Measurements from ENCODE around the gene GLI2.

Gene GLI2

DNA sequence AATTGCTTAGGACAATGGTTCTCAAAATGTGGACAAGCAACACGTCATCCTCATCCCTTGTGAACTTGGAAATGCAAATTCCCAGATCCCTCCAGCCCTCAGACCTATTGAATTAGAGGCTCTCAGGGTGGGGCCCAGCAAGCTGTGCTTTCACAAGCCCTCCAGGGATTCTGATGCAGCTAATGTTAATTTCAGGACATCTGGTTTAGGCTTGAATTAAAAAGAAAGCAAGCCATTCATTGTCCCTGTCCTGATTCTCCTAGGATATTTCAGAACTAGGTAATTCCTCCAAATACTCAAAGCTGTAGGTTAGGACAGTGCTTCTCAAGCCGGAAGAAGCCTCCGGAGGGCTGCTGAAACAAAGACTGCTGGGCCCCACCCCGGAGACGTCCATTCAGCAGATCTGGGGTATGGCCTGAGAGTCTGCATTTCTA is 26.0 kb upstream of the GLI2 start:
- H3K27ac ChIP-seq (ENCODE audit: low read depth, low read length), result no peak overlapping the region
- H3K4me1 ChIP-seq (ENCODE audit: control insufficient read depth in 5 of 5, insufficient read depth in 5 of 5, low read length in 5 of 5), result peaks cover 0 to 2% (median 0%) of the 10 kb centered on the region in 5 donors
- H3K36me3 ChIP-seq (ENCODE audit: control insufficient read depth in 5 of 5, insufficient read depth in 5 of 5, low read length in 5 of 5), result no peaks in the 10 kb centered on the region
- H3K9me3 ChIP-seq (ENCODE audit: control insufficient read depth in 5 of 5, low read length in 5 of 5), result peaks cover 0 to 2% (median 0%) of the 10 kb centered on the region in 5 donors
- H3K9ac ChIP-seq (ENCODE audit: low read length in 5 of 5), result no peak overlapping the region
- no peak overlapping the region for H3K4me3 ChIP-seq (ENCODE audit: low read depth in 1 of 5, low read length in 5 of 5)
- H3K27me3 ChIP-seq (ENCODE audit: control insufficient read depth in 5 of 5, insufficient read depth in 4 of 5, low read length in 5 of 5), result peaks cover 7 to 25% (median 15%) of the 10 kb centered on the region in 5 donors

DNA sequence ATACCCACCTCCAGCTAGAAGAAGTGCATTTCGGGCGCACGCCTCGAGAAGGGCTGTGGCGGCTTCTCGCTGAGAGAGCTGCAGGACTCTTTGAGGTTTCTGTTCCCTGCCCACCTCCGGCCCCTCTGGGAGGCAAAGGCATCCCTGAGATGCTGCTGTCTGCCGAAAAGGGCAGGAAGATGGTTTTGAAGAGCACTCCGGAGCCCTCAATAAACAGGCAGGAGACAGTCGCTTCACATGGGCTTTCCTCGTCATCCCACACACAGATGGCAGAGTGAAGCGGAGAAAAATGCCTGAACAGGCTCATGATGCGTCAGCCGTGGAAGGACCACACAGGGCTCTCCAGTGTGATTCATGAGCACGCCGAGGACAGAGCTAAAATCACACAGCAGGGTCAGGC is 25.4 kb upstream of the GLI2 start:
- no peak overlapping the region for H3K27ac ChIP-seq (ENCODE audit: low read depth, low read length)
- no peak overlapping the region for H3K4me3 ChIP-seq (ENCODE audit: low read depth in 1 of 5, low read length in 5 of 5)
- H3K27me3 ChIP-seq (ENCODE audit: control insufficient read depth in 5 of 5, insufficient read depth in 4 of 5, low read length in 5 of 5), result peaks cover 7 to 24% (median 15%) of the 10 kb centered on the region in 5 donors

DNA sequence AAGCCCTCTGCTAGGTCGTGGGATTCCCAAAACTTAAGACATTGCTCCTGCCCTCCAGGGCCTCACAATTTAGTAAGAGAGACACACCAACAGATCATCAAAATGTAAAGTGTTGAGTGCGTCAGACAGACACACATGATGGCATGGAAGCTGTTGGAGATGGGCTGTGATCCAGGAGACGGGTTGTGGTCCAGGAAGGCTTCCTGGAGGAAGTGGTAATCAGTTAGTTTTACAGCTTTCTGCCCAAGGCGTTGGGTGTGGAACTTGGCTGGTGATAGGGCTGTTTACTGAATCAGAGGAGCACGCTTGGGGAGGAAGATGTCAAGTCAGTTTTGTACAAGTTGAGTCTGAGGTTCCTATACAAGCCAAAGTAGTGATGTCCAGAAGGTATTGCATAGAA is 24.0 kb upstream of the GLI2 start:
- Histone ChIP-seq H3K4me3 (ENCODE audit: low read depth in 1 of 5, low read length in 5 of 5) (no peak overlapping the region), H3K36me3 (ENCODE audit: control insufficient read depth in 5 of 5, insufficient read depth in 5 of 5, low read length in 5 of 5) (no peaks in the 10 kb centered on the region), H3K4me1 (ENCODE audit: control insufficient read depth in 5 of 5, insufficient read depth in 5 of 5, low read length in 5 of 5) (peaks cover 0 to 2% (median 0%) of the 10 kb centered on the region in 5 donors), H3K27me3 (ENCODE audit: control insufficient read depth in 5 of 5, insufficient read depth in 4 of 5, low read length in 5 of 5) (peaks cover 3 to 29% (median 15%) of the 10 kb centered on the region in 5 donors), H3K27ac (ENCODE audit: low read depth, low read length) (no peak overlapping the region), H3K9me3 (ENCODE audit: control insufficient read depth in 5 of 5, low read length in 5 of 5) (peaks cover 0 to 2% (median 0%) of the 10 kb centered on the region in 5 donors), H3K9ac (ENCODE audit: low read length in 5 of 5) (no peak overlapping the region)

More for the DNA sequence above, 25.4 kb upstream of the GLI2 start:
- Histone ChIP-seq H3K36me3 (ENCODE audit: control insufficient read depth in 5 of 5, insufficient read depth in 5 of 5, low read length in 5 of 5) (no peaks in the 10 kb centered on the region), H3K4me1 (ENCODE audit: control insufficient read depth in 5 of 5, insufficient read depth in 5 of 5, low read length in 5 of 5) (peaks cover 0 to 2% (median 0%) of the 10 kb centered on the region in 5 donors), H3K9me3 (ENCODE audit: control insufficient read depth in 5 of 5, low read length in 5 of 5) (peaks cover 0 to 2% (median 0%) of the 10 kb centered on the region in 5 donors), H3K9ac (ENCODE audit: low read length in 5 of 5) (no peak overlapping the region)

DNA sequence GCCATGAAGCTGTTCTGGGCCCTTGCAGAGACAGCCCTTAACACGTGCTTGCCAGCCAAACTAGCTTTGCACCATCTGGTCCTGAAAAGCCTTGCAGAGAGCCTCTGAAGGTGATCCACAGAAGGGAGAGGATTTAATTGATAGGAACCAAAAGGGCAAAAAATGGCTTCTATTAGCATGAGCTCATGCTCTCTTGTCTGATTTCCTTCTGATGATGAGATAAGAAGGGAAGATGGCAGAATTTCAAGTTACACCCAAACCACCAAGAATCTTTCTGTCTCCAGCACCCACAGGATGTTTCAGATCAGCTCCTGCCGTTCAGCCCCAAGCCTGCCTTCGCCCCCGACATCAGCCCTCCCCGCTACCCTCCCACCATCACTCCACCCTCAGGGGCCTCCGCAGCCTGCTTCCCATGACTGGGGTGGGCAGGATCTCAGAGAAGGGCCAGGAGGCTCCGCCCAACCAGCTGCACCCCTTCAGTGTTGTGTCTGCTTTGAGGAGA is 23.4 kb upstream of the GLI2 start:
- peaks cover 3 to 29% (median 15%) of the 10 kb centered on the region in 5 donors for H3K27me3 ChIP-seq (ENCODE audit: control insufficient read depth in 5 of 5, insufficient read depth in 4 of 5, low read length in 5 of 5)

DNA sequence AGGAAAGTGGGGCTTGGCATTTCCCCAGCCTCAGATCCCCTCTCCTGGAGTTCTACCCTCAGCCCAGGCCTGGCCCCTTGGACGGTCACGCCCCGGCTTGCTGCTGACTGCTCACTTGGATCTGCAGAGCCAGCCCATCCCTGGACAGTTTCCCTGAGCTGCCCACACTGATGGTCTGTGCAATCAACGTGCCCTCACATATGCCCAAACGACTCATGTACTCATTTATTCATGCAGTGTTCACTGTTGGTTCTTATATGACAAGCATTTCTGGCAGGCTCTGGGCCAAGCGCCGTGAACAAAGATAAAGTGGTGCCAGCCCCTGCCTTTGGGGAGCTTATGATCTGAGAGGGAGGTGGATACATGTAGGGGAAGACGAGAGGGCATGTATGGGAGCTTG is 20.3 kb upstream of the GLI2 start:
- no peaks in the 10 kb centered on the region for H3K36me3 ChIP-seq (ENCODE audit: control insufficient read depth in 5 of 5, insufficient read depth in 5 of 5, low read length in 5 of 5)
- peaks cover 3 to 26% (median 10%) of the 10 kb centered on the region in 5 donors for H3K27me3 ChIP-seq (ENCODE audit: control insufficient read depth in 5 of 5, insufficient read depth in 4 of 5, low read length in 5 of 5)
- peaks cover 0 to 2% (median 0%) of the 10 kb centered on the region in 5 donors for H3K9me3 ChIP-seq (ENCODE audit: control insufficient read depth in 5 of 5, low read length in 5 of 5)
- no peak overlapping the region for H3K27ac ChIP-seq (ENCODE audit: low read depth, low read length)
- no peaks in the 10 kb centered on the region for H3K4me1 ChIP-seq (ENCODE audit: control insufficient read depth in 5 of 5, insufficient read depth in 5 of 5, low read length in 5 of 5)
- no peak overlapping the region for H3K4me3 ChIP-seq (ENCODE audit: low read depth in 1 of 5, low read length in 5 of 5)
- H3K9ac ChIP-seq (ENCODE audit: low read length in 5 of 5), result no peak overlapping the region

More for the DNA sequence above, 23.4 kb upstream of the GLI2 start:
- Histone ChIP-seq H3K9me3 (ENCODE audit: control insufficient read depth in 5 of 5, low read length in 5 of 5) (peaks cover 0 to 2% (median 0%) of the 10 kb centered on the region in 5 donors), H3K4me1 (ENCODE audit: control insufficient read depth in 5 of 5, insufficient read depth in 5 of 5, low read length in 5 of 5) (peaks cover 0 to 2% (median 0%) of the 10 kb centered on the region in 5 donors), H3K36me3 (ENCODE audit: control insufficient read depth in 5 of 5, insufficient read depth in 5 of 5, low read length in 5 of 5) (no peaks in the 10 kb centered on the region), H3K27ac (ENCODE audit: low read depth, low read length) (no peak overlapping the region), H3K4me3 (ENCODE audit: low read depth in 1 of 5, low read length in 5 of 5) (no peak overlapping the region), H3K9ac (ENCODE audit: low read length in 5 of 5) (no peak overlapping the region)

DNA sequence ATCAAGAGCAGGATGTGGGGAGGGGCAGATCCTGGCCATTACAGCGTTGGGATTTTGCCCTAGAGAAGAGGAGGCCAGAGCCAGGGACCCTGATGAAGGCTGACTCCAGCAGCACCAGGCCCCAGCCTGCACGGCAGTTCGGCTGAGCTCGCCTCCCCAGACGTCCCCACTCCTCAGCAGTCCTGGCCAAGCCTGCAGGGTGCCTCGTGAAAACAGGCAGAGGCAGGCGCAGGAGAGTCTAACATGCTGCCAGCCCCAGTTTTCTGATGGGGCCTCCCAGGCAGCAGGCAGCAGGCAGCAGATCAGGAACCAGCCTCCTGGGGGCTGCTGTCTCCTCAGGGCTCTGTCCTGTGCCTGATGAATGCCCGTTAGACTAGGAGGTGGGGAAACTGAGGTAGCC is 19.7 kb upstream of the GLI2 start:
- Histone ChIP-seq H3K4me3 (ENCODE audit: low read depth in 1 of 5, low read length in 5 of 5) (no peak overlapping the region), H3K27ac (ENCODE audit: low read depth, low read length) (no peak overlapping the region), H3K36me3 (ENCODE audit: control insufficient read depth in 5 of 5, insufficient read depth in 5 of 5, low read length in 5 of 5) (no peaks in the 10 kb centered on the region), H3K9ac (ENCODE audit: low read length in 5 of 5) (no peak overlapping the region), H3K4me1 (ENCODE audit: control insufficient read depth in 5 of 5, insufficient read depth in 5 of 5, low read length in 5 of 5) (no peaks in the 10 kb centered on the region), H3K27me3 (ENCODE audit: control insufficient read depth in 5 of 5, insufficient read depth in 4 of 5, low read length in 5 of 5) (peaks cover 3 to 26% (median 10%) of the 10 kb centered on the region in 5 donors), H3K9me3 (ENCODE audit: control insufficient read depth in 5 of 5, low read length in 5 of 5) (peaks cover 0 to 2% (median 0%) of the 10 kb centered on the region in 5 donors)

DNA sequence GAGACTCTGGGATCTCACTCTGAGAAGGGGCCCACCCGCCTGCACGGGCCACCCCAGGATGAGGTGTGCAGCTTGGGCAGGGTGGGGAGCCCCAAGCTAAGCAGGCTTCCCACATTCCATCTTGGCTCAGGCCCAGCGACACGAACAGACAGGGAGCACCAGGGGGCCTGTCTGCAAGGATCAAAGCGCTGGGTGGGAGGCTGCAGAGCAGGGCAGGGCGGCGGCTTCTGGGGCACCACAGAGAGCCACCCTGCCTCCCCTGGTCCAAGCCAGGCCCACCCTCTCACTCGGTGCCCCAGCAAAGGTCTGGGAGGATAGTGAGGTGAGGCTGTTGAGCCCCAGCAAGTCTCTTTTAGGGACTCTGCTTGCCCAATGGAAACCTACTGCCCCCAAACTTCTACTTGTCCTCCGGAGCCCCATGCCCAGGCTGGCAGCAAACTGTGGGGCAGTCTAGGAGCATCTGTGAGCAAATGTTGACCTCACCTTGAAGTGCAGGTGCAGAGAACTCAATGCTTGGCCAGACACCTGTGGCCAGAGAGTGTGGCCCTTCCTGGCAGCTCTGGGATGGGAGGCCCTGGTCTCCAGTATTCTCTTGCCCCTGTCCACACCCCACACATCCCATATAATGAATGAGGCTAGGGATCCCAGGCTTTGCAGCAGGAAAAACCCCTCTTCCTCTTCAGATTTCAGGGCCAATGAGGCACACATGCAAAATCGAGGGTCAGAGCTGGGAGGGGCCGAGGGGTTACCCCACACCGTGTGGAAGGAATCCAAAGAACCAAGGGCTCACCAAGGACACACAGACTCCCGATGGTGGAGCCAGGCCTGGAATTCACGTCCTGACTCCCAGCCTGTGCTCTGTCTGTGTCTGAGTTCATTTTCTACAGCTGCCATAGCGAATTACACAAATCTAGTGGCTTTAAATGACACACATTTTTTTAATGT is 18.8 kb upstream of the GLI2 start:
- no peak overlapping the region for H3K4me3 ChIP-seq (ENCODE audit: low read depth in 1 of 5, low read length in 5 of 5)
- peaks cover 3 to 22% (median 10%) of the 10 kb centered on the region in 5 donors for H3K27me3 ChIP-seq (ENCODE audit: control insufficient read depth in 5 of 5, insufficient read depth in 4 of 5, low read length in 5 of 5)
- no peak overlapping the region for H3K9ac ChIP-seq (ENCODE audit: low read length in 5 of 5)
- no peaks in the 10 kb centered on the region for H3K4me1 ChIP-seq (ENCODE audit: control insufficient read depth in 5 of 5, insufficient read depth in 5 of 5, low read length in 5 of 5)
- H3K36me3 ChIP-seq (ENCODE audit: control insufficient read depth in 5 of 5, insufficient read depth in 5 of 5, low read length in 5 of 5), result no peaks in the 10 kb centered on the region
- H3K27ac ChIP-seq (ENCODE audit: low read depth, low read length), result no peak overlapping the region
- H3K9me3 ChIP-seq (ENCODE audit: control insufficient read depth in 5 of 5, low read length in 5 of 5), result peaks cover 0 to 2% (median 0%) of the 10 kb centered on the region in 5 donors

DNA sequence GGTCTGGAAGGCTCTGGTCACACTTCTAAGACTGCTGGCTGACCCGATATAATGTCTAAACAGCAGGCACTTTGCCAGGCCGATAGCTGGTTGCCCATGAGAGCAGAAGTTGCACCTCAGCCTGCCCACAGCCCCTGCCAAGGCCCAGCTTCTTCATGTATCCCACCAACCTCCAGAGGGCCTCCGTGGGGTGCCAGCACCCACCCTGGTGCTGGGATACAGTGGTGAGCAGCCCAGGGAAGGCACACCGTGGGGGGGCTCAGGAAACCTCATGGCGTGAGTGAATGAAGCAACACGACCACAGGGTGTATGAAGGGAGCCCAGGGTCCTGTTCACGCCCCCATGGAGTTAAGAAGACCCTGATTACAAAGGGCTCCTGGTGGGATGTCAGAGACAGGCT is 16.2 kb upstream of the GLI2 start:
- Histone ChIP-seq H3K27ac (ENCODE audit: low read depth, low read length) (no peak overlapping the region), H3K9me3 (ENCODE audit: control insufficient read depth in 5 of 5, low read length in 5 of 5) (no peaks in the 10 kb centered on the region)

DNA sequence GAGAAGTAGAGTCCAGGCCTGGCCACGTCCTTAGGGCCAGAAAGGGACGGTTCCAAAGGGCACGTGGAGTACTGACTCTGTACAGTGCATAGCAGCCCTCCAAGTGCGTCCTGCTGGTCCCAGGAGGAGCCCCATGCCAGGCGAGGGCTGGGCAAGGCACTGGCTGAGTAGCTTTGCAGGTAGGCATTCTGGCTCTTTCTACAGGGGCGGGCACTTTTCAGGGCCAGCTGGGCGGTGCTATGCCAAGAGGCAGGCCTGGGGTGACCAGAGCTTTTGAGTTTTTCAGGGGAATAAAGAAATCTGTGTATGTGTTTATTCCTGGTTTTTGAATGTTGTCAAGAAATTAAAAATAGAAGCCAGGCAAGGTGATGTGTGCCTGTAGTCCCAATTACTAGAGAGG is 15.4 kb upstream of the GLI2 start:
- no peaks in the 10 kb centered on the region for H3K36me3 ChIP-seq (ENCODE audit: control insufficient read depth in 5 of 5, insufficient read depth in 5 of 5, low read length in 5 of 5)
- peaks cover 0 to 7% (median 3%) of the 10 kb centered on the region in 5 donors for H3K4me1 ChIP-seq (ENCODE audit: control insufficient read depth in 5 of 5, insufficient read depth in 5 of 5, low read length in 5 of 5)
- H3K4me3 ChIP-seq (ENCODE audit: low read depth in 1 of 5, low read length in 5 of 5), result no peak overlapping the region
- H3K9ac ChIP-seq (ENCODE audit: low read length in 5 of 5), result no peak overlapping the region
- H3K27ac ChIP-seq (ENCODE audit: low read depth, low read length), result no peak overlapping the region
- H3K9me3 ChIP-seq (ENCODE audit: control insufficient read depth in 5 of 5, low read length in 5 of 5), result no peaks in the 10 kb centered on the region
- H3K27me3 ChIP-seq (ENCODE audit: control insufficient read depth in 5 of 5, insufficient read depth in 4 of 5, low read length in 5 of 5), result peaks cover 0 to 11% (median 6%) of the 10 kb centered on the region in 5 donors

More for the DNA sequence above, 16.2 kb upstream of the GLI2 start:
- no peak overlapping the region for H3K4me3 ChIP-seq (ENCODE audit: low read depth in 1 of 5, low read length in 5 of 5)
- H3K9ac ChIP-seq (ENCODE audit: low read length in 5 of 5), result no peak overlapping the region
- peaks cover 0 to 14% (median 6%) of the 10 kb centered on the region in 5 donors for H3K27me3 ChIP-seq (ENCODE audit: control insufficient read depth in 5 of 5, insufficient read depth in 4 of 5, low read length in 5 of 5)
- peaks cover 0 to 7% (median 3%) of the 10 kb centered on the region in 5 donors for H3K4me1 ChIP-seq (ENCODE audit: control insufficient read depth in 5 of 5, insufficient read depth in 5 of 5, low read length in 5 of 5)
- no peaks in the 10 kb centered on the region for H3K36me3 ChIP-seq (ENCODE audit: control insufficient read depth in 5 of 5, insufficient read depth in 5 of 5, low read length in 5 of 5)

All from subcutaneous abdominal adipose tissue (tissue), 5 donors.